ENCODE measurements around the gene NAA16. TPM values are rescaled to one million over a fixed set of nuclear protein-coding genes. Genes with fewer than 3 reads are reported as not detected.

NAA16 gene
- total RNA-seq, 1 donor from 2014 or later = 18.8 TPM

Small RNA genes lying within 50 kb of the gene (small RNA-seq; reads per million reads assigned to genes)
- gene RNU6-57P = not detected

Other genes with a start within 250 kb of the NAA16 start
- gene WBP4, start 249.8 kb upstream of the NAA16 start, total RNA-seq = 6.8 TPM
- gene KBTBD6, start 178.5 kb upstream of the NAA16 start, total RNA-seq = 12.5 TPM
- 13.6 TPM for gene KBTBD7, start 116.7 kb upstream of the NAA16 start, total RNA-seq
- gene MTRF1, start 47.7 kb upstream of the NAA16 start, total RNA-seq = 16.7 TPM
- 28.2 TPM for gene RGCC, start 146.3 kb downstream of the NAA16 start, total RNA-seq

Data from skeletal muscle tissue (tissue), 2 donors.